Activated CD8-positive, alpha-beta memory T cell treated with anti-CD3 and anti-CD28 coated beads, Interleukin-2, amount 50 U/mL, for 48 hours (primary cell): Measurements from ENCODE around the gene KLHL3.
A peak's percentile ranks its signal among the peaks of the same experiment; 100 is the strongest.
"Not testable (repeated sequence)": the region's sequence is repeated elsewhere in the genome, so short reads cannot be mapped to it uniquely, and the experiment has no call there.

Experiments
- DNase-seq: peaks from one replicate; pipeline ENCODE4 v3.0.0-alpha.2; 2020

KLHL3 gene, protein sequence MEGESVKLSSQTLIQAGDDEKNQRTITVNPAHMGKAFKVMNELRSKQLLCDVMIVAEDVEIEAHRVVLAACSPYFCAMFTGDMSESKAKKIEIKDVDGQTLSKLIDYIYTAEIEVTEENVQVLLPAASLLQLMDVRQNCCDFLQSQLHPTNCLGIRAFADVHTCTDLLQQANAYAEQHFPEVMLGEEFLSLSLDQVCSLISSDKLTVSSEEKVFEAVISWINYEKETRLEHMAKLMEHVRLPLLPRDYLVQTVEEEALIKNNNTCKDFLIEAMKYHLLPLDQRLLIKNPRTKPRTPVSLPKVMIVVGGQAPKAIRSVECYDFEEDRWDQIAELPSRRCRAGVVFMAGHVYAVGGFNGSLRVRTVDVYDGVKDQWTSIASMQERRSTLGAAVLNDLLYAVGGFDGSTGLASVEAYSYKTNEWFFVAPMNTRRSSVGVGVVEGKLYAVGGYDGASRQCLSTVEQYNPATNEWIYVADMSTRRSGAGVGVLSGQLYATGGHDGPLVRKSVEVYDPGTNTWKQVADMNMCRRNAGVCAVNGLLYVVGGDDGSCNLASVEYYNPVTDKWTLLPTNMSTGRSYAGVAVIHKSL

GRCh38 chr5:137735555-137736284 is at the start of gene KLHL3:
Gene KLHL3 (minus strand): TSS chr5:137736089. CDS start chr5:137735646, 443 bp downstream.
- peak; percentile 69 for DNase-seq

- DNase-seq: no peak
Measured at GRCh38 chr5:137782984-137783536, 47.2 kb upstream of the KLHL3 start.

DNA sequence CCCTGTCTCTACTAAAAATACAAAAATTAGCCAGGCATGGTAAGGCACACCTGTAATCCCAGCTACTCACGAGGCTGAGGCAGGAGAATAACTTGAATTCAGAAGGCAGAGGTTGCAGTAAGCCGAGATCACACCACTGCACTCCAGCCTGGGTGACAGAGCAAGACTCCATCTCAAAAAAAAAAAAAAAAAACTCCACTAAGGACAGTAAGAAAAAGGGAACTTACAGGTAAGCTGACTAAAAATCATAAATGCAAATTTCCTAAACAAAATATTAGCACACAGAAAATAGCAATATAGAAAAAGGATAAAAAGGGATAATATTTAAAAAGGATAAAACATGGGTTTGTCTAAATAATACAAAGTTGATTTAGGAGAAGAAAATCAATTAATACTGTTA is 46.2 kb upstream of the KLHL3 start:
- DNase-seq: no peak

DNA sequence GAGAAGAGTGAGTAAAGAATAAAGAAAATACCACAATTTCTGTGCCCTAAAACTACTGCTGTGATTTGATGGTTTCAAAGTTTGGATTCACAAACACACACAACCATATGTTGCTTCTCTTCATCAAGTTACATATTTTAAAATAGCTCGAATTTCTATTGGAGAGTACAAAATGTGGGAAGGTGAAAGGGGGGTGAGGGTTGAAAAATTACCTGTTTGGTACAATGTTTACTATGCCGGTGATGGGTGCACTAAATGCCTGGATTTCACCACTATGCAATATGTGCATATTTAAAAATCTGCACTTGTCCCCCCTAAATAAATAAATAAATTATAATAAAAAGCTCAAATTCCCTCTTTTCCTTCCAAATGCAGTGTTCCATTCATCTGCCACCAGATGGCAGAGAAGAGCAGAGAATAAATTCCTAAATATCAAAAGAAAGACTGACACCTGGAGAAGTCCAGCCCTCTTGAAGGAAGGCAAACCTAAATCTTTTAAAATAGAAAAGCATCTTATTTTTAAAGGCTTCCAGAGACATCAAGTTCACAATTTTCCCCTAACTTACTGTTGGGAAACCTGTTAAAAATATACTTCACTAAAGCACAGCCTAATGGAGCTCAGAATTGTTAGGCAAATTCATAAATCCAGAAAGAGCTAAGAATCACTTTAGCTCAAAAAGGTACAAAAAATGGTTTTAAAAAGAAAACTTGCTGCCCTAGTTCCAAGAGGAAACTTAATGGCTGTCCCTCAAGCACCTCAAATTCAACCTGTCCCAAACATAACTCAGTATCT is 43.1 kb upstream of the KLHL3 start:
- no peak for DNase-seq

DNA sequence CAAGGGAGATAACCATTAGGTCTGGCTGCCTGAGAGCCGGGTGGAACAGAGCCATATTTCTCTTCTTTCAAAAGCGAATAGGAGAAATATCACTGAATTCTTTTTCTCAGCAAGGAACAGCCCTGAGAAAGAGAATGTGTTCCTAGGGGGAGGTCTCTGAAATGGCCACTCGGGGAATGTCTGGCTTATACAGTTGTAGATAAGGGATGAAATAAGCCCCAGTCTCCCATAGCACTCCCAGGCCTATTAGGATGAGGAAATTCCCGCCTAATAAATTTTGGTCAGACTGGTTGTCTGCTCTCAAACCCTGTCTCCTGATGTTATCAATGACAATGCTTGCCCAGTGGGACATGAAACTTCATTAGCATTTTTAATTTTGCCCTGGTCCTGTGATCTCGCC is 32.0 kb upstream of the KLHL3 start:
- not testable (repeated sequence) for DNase-seq

GRCh38 chr5:137761566-137761965 is 25.7 kb upstream of the KLHL3 start:
- DNase-seq: no peak

GRCh38 chr5:137760719-137761516 is 25.0 kb upstream of the KLHL3 start:
- no peak for DNase-seq

GRCh38 chr5:137760294-137760693 is 24.4 kb upstream of the KLHL3 start:
- DNase-seq: no peak

- DNase-seq: no peak
Measured at GRCh38 chr5:137758715-137759306, 22.9 kb upstream of the KLHL3 start.

- DNase-seq: no peak
Measured at GRCh38 chr5:137758121-137758520, 22.2 kb upstream of the KLHL3 start.

- no peak for DNase-seq
Measured at GRCh38 chr5:137757634-137758033, 21.7 kb upstream of the KLHL3 start.

GRCh38 chr5:137754961-137755762 is 19.3 kb upstream of the KLHL3 start:
- DNase-seq: no peak

DNA sequence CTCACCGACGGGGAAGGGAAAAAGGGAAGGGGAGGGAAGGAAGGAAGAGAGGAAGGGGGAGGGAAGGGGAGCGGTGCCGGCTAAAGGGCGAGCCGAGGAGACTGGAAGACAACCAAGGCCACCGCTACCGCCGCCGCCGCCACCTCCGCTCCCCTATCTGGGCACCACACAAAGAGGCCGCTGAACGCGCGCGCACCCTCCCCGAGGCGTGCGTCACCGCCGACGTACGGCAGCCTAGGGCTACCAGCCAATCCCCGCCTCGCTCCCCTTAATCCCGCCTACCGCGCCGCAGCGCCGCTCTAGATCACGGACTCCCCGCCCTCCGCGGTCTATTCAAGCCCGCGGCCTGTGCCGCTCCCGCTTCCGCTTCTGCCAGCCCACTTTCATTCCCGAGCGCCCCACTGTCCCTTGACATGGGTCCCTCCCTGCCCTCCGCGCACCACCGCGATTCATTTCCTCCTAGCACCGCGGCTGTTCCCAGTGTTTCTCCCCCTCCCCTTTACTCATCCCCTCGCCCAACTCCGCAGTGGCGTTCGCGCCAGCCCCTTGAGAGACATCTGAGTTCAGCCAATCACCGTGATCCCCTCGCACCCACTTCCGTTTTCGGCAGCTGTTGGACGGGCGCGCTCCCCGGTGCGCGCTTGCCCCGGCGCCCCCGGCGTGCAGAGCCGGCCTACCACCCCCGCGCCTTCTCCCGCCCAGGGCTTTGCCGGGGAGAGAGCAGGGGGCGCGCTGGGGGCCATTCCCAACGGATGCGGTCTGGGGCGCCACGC is 18.5 kb upstream of the KLHL3 start, which contains the start of gene HNRNPA0:
Gene HNRNPA0, minus strand, starts transcription at position 176 of the 773 bp plus-strand sequence. CDS start 297 bp downstream, outside the sequence.
- DNase-seq: peak; percentile 97

DNA sequence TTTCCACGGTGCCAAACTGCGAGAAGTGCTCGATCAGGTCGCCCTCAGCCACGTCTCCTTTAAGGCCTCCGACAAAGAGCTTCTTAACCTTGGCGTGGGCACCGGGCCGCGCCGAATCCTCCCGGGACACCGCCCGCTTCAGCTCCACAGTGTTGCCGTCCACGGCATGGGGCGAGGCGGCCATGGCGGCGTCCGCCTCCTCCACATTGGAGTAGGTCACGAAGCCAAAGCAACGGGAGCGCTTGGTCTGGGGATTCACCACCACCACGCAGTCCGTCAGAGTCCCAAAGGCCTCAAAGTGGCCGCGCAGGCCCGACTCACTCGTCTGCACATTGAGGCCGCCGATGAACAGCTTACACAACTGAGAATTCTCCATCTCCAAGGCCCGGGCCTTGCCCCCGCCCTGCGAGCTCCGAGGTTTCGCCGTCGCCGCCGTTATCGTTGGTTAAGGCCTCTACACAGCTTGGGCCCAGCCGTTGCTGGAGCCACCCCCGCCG is 17.9 kb upstream of the KLHL3 start:
- DNase-seq: no peak

- peak; percentile 76 for DNase-seq
Measured at GRCh38 chr5:137752905-137753690, 17.2 kb upstream of the KLHL3 start.

- DNase-seq: no peak
Measured at GRCh38 chr5:137751869-137752491, 16.1 kb upstream of the KLHL3 start.

DNA sequence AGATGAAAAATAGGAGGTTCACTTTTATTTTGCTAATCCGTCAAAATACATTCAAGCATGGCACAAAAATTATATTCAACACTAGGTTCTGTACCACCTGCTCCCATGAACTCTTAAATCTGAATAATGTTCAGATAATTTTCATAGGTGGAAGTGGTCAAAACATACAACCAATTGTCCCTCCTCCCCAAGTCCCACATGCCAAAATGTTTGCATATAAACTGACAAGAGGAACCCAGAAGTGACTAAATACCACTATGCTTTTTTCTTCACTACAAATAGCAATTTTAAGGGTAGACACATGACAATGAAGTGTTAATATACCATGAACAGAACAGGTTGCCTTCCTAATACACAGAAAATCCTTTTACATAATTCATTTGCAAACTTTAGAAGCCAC is 14.5 kb upstream of the KLHL3 start:
- no peak for DNase-seq

DNA sequence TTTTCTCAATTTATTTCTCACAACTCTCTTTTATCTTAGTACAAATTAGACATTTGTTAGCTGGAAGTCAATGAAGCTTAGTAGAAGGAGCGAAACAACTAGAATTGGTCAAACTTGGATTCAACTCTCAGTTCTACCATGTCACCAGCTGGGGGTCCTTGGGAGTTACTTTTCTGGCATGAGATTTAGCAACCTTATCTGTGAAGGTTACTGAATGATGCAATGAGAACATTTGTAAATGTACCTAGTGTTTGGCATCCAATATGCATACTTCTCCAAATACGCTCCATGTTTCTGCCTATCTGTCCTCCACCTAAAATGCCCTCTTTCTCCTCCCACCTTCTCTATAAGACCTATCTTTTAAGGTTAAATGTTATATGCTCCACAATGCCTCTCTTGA is 12.0 kb upstream of the KLHL3 start:
- no peak for DNase-seq
